ENCODE results near the gene MYO1G.

MYO1G gene

GRCh38 chr7:44982535-44982923 lies 3.7 kb upstream of the MYO1G start:
- Histone ChIP-seq H3K4me1 (ENCODE audit: control extremely low read depth in 1 of 4, control insufficient read depth in 4 of 4, insufficient read depth in 4 of 4, low read length in 3 of 4) (peaks cover 19 to 86% (median 73%) of the 10 kb centered on the region in 4 experiments), H3K9me3 (ENCODE audit: control extremely low read depth in 1 of 5, control insufficient read depth in 4 of 5, insufficient read depth in 2 of 5, low read depth in 1 of 5, low read length in 4 of 5) (no peaks in the 10 kb centered on the region), H3K36me3 (ENCODE audit: control insufficient read depth in 4 of 4, insufficient read depth in 4 of 4, low read length in 3 of 4) (peaks cover 9 to 43% (median 32%) of the 10 kb centered on the region in 4 experiments), H3K27me3 (replicated peaks in 2 of 5; ENCODE audit: control insufficient read depth in 4 of 5, insufficient read depth in 5 of 5, low read length in 4 of 5) (no peaks in the 10 kb centered on the region), H3K27ac (ENCODE audit: insufficient read depth in 1 of 2, low read depth in 1 of 2, low read length in 2 of 2, poor library complexity in 1 of 2, severe bottlenecking in 2 of 2) (no peak overlapping the region), H3K4me3 (ENCODE audit: control insufficient read depth in 1 of 7, extremely low read depth in 1 of 7, insufficient read depth in 4 of 7, low read depth in 2 of 7, low read length in 6 of 7) (peak overlapping the region in 1 of 7 experiments; percentile 99)
- DNase-seq, result no peak
- ChIA-PET CTCF (interaction anchor here (0.8 to 15.0 kb wide), 6 partner anchors 9 to 153 kb away, joined by 3 to 204 read pairs (median 4); partner anchors contain the start of gene CCM2), POLR2A (interaction anchor here (1.8 kb wide), 1 partner anchor 44 kb away, joined by 7 read pairs; no protein-coding TSS in a partner anchor)
- 100% methylated on average over 1 of the region's 1 CpG for WGBS (ENCODE audit: insufficient coverage)

GRCh38 chr7:44981035-44981706 lies 2.4 kb upstream of the MYO1G start:
- WGBS (ENCODE audit: insufficient coverage), result 81% methylated on average over 6 of the region's 7 CpGs
- H3K27ac ChIP-seq (ENCODE audit: insufficient read depth in 1 of 2, low read depth in 1 of 2, low read length in 2 of 2, poor library complexity in 1 of 2, severe bottlenecking in 2 of 2), result peak overlapping the region; percentile 11 to 96
- ChIA-PET CTCF (interaction anchor here (0.6 to 15.0 kb wide), 5 partner anchors 13 to 1085 kb away, joined by 3 to 204 read pairs (median 4); partner anchors contain the start of gene CCM2), POLR2A (interaction anchor here (1.8 to 4.5 kb wide), 2 partner anchors 17 to 46 kb away, joined by 7 to 19 read pairs; partner anchors contain the start of gene CCM2)
- peak overlapping the region in 3 of 7 experiments; percentile 25 to 27 (median 26) for H3K4me3 ChIP-seq (ENCODE audit: control insufficient read depth in 1 of 7, extremely low read depth in 1 of 7, insufficient read depth in 4 of 7, low read depth in 2 of 7, low read length in 6 of 7)
- peaks cover 9 to 53% (median 35%) of the 10 kb centered on the region in 4 experiments for H3K36me3 ChIP-seq (ENCODE audit: control insufficient read depth in 4 of 4, insufficient read depth in 4 of 4, low read length in 3 of 4)
- H3K9me3 ChIP-seq (ENCODE audit: control extremely low read depth in 1 of 5, control insufficient read depth in 4 of 5, insufficient read depth in 2 of 5, low read depth in 1 of 5, low read length in 4 of 5), result no peaks in the 10 kb centered on the region
- no peaks in the 10 kb centered on the region for H3K27me3 ChIP-seq (replicated peaks in 2 of 5; ENCODE audit: control insufficient read depth in 4 of 5, insufficient read depth in 5 of 5, low read length in 4 of 5)
- DNase-seq, result peak in 1 of 3 donors; percentile 17
- H3K4me1 ChIP-seq (ENCODE audit: control extremely low read depth in 1 of 4, control insufficient read depth in 4 of 4, insufficient read depth in 4 of 4, low read length in 3 of 4), result peaks cover 19 to 91% (median 77%) of the 10 kb centered on the region in 4 experiments

GRCh38 chr7:44980393-44981034 lies 1.7 kb upstream of the MYO1G start:
- Histone ChIP-seq H3K27ac (ENCODE audit: insufficient read depth in 1 of 2, low read depth in 1 of 2, low read length in 2 of 2, poor library complexity in 1 of 2, severe bottlenecking in 2 of 2) (peak overlapping the region; percentile 87 to 96), H3K27me3 (replicated peaks in 2 of 5; ENCODE audit: control insufficient read depth in 4 of 5, insufficient read depth in 5 of 5, low read length in 4 of 5) (no peaks in the 10 kb centered on the region), H3K4me1 (ENCODE audit: control extremely low read depth in 1 of 4, control insufficient read depth in 4 of 4, insufficient read depth in 4 of 4, low read length in 3 of 4) (peaks cover 19 to 94% (median 74%) of the 10 kb centered on the region in 4 experiments), H3K36me3 (ENCODE audit: control insufficient read depth in 4 of 4, insufficient read depth in 4 of 4, low read length in 3 of 4) (peaks cover 12 to 55% (median 38%) of the 10 kb centered on the region in 4 experiments), H3K4me3 (ENCODE audit: control insufficient read depth in 1 of 7, extremely low read depth in 1 of 7, insufficient read depth in 4 of 7, low read depth in 2 of 7, low read length in 6 of 7) (peak overlapping the region in 2 of 7 experiments; percentile 26 to 38), H3K9me3 (ENCODE audit: control extremely low read depth in 1 of 5, control insufficient read depth in 4 of 5, insufficient read depth in 2 of 5, low read depth in 1 of 5, low read length in 4 of 5) (no peaks in the 10 kb centered on the region)
- 50% methylated on average over 5 of the region's 8 CpGs for WGBS (ENCODE audit: insufficient coverage)
- POLR2A ChIA-PET, result interaction anchor here (4.5 kb wide), 1 partner anchor 18 kb away, joined by 19 read pairs; the partner anchor contains the start of gene CCM2
- CTCF ChIA-PET, result interaction anchor here (0.6 to 15.0 kb wide), 5 partner anchors 10 to 1085 kb away, joined by 3 to 204 read pairs (median 4); partner anchors contain the start of gene CCM2
- DNase-seq, result peak in 2 of 3 donors; percentile 86 to 87

- peaks cover 15 to 55% (median 39%) of the 10 kb centered on the region in 4 experiments for H3K36me3 ChIP-seq (ENCODE audit: control insufficient read depth in 4 of 4, insufficient read depth in 4 of 4, low read length in 3 of 4)
- peak overlapping the region in 5 of 7 experiments; percentile 11 to 91 (median 62) for H3K4me3 ChIP-seq (ENCODE audit: control insufficient read depth in 1 of 7, extremely low read depth in 1 of 7, insufficient read depth in 4 of 7, low read depth in 2 of 7, low read length in 6 of 7)
- 84% methylated on average over 6 of the region's 8 CpGs for WGBS (ENCODE audit: insufficient coverage)
- ChIA-PET POLR2A (interaction anchor here (0.7 to 4.5 kb wide), 6 partner anchors 15 to 57 kb away, joined by 3 to 19 read pairs (median 4); partner anchors contain the start of gene CCM2), CTCF (interaction anchor here (0.6 to 15.0 kb wide), 7 partner anchors 11 to 63 kb away, joined by 3 to 204 read pairs (median 4); partner anchors contain the start of gene CCM2)
- H3K27me3 ChIP-seq (replicated peaks in 2 of 5; ENCODE audit: control insufficient read depth in 4 of 5, insufficient read depth in 5 of 5, low read length in 4 of 5), result no peaks in the 10 kb centered on the region
- DNase-seq, result no peak
- peaks cover 13 to 93% (median 66%) of the 10 kb centered on the region in 4 experiments for H3K4me1 ChIP-seq (ENCODE audit: control extremely low read depth in 1 of 4, control insufficient read depth in 4 of 4, insufficient read depth in 4 of 4, low read length in 3 of 4)
- no peaks in the 10 kb centered on the region for H3K9me3 ChIP-seq (ENCODE audit: control extremely low read depth in 1 of 5, control insufficient read depth in 4 of 5, insufficient read depth in 2 of 5, low read depth in 1 of 5, low read length in 4 of 5)
- H3K27ac ChIP-seq (ENCODE audit: insufficient read depth in 1 of 2, low read depth in 1 of 2, low read length in 2 of 2, poor library complexity in 1 of 2, severe bottlenecking in 2 of 2), result peak overlapping the region; percentile 87 to 96
Measured at GRCh38 chr7:44979481-44980392, 922 bp upstream of the MYO1G start.

- H3K27me3 ChIP-seq (replicated peaks in 2 of 5; ENCODE audit: control insufficient read depth in 4 of 5, insufficient read depth in 5 of 5, low read length in 4 of 5), result no peaks in the 10 kb centered on the region
- peak overlapping the region; percentile 6 to 91 (median 61) for H3K4me3 ChIP-seq (ENCODE audit: control insufficient read depth in 1 of 7, extremely low read depth in 1 of 7, insufficient read depth in 4 of 7, low read depth in 2 of 7, low read length in 6 of 7)
- ChIA-PET POLR2A (interaction anchor here (0.6 to 4.5 kb wide), 3 partner anchors 20 to 85 kb away, joined by 3 to 19 read pairs (median 3); partner anchors contain the start of gene CCM2), CTCF (interaction anchor here (1.0 to 15.0 kb wide), 4 partner anchors 22 to 157 kb away, joined by 4 to 204 read pairs (median 72); partner anchors contain the start of genes CCM2 and PURB)
- H3K27ac ChIP-seq (ENCODE audit: insufficient read depth in 1 of 2, low read depth in 1 of 2, low read length in 2 of 2, poor library complexity in 1 of 2, severe bottlenecking in 2 of 2), result peak overlapping the region; percentile 87 to 96
- DNase-seq, result peak in 1 of 3 donors; percentile 49
- H3K9me3 ChIP-seq (ENCODE audit: control extremely low read depth in 1 of 5, control insufficient read depth in 4 of 5, insufficient read depth in 2 of 5, low read depth in 1 of 5, low read length in 4 of 5), result no peaks in the 10 kb centered on the region
- peaks cover 13 to 79% (median 60%) of the 10 kb centered on the region in 4 experiments for H3K4me1 ChIP-seq (ENCODE audit: control extremely low read depth in 1 of 4, control insufficient read depth in 4 of 4, insufficient read depth in 4 of 4, low read length in 3 of 4)
- WGBS (ENCODE audit: insufficient coverage), result 13% methylated on average over 5 of the region's 6 CpGs
- H3K36me3 ChIP-seq (ENCODE audit: control insufficient read depth in 4 of 4, insufficient read depth in 4 of 4, low read length in 3 of 4), result peaks cover 8 to 55% (median 33%) of the 10 kb centered on the region in 4 experiments
Measured at GRCh38 chr7:44977959-44978335, 868 bp downstream of the MYO1G start.
